Measurements from ENCODE around the gene CCNT1. TPM values are rescaled to one million over a fixed set of nuclear protein-coding genes. Genes with fewer than 3 reads are reported as not detected.

The CCNT1 gene
- total RNA-seq, 1 experiment from 2014 or later = 69.4 TPM

- TF ChIP-seq ZBTB33 (IDR thresholded peaks at IDR 0.05; ENCODE audit: extremely low read depth, insufficient replicate concordance, low read length) (no peak), CTCF (IDR thresholded peaks at IDR 0.05 in 2 of 3, conservative IDR thresholded peaks at IDR 0.05 in 1 of 3; ENCODE audit: borderline replicate concordance in 1 of 3, insufficient read depth in 1 of 3, low read depth in 2 of 3, low read length in 2 of 3) (no peak)
Observed at GRCh38 chr12:48687592-48687991, 28.9 kb downstream of the CCNT1 start (continued).

GRCh38 chr12:48686615-48687334 lies 29.7 kb downstream of the CCNT1 start:
- H3K4me1 ChIP-seq (ENCODE audit: control insufficient read depth in 1 of 2, insufficient read depth in 2 of 2, low read length in 2 of 2) = peaks cover 0 to 6% of the 10 kb centered on the region in 2 experiments; a peak in 1 of 4 replicates
- ATAC-seq (no peak), DNase-seq (ENCODE audit: low read depth, low spot score) (no peak)
- H3K9me3 ChIP-seq (ENCODE audit: control insufficient read depth in 1 of 2, insufficient read depth in 1 of 2, low read depth in 1 of 2, low read length in 2 of 2) = no peaks in the 10 kb centered on the region
- no peak overlapping the region for H3K4me2 ChIP-seq (ENCODE audit: low read length)
- ChIA-PET POLR2A (no interaction called here), RAD21 (ENCODE audit: low non-redundant PET in 1 of 2, low total read pairs in 2 of 2, uncharacterized antibody in 2 of 2, unreplicated experiment in 2 of 2) (interaction anchor here in 1 of 2 experiments (0.6 kb wide), 1 partner anchor 110 kb away, joined by 3 read pairs; no protein-coding TSS in a partner anchor), CTCF (no interaction called here)
- no TSS peak for BruUV-seq (replicated peaks)
- H3K36me3 ChIP-seq (ENCODE audit: control insufficient read depth in 1 of 2, insufficient read depth in 2 of 2, low read length in 2 of 2) = peaks cover 5 to 27% of the 10 kb centered on the region in 2 experiments; a peak in 3 of 4 replicates
- no peaks in the 10 kb centered on the region for H3K27me3 ChIP-seq (ENCODE audit: insufficient read depth, low read length)
- H4K20me1 ChIP-seq (ENCODE audit: insufficient read depth) = no peaks in the 10 kb centered on the region; the same call in 1 of the 2 replicates
- H3K79me2 ChIP-seq (ENCODE audit: insufficient read depth, low read length) = peaks cover 30% of the 10 kb centered on the region
- no peak overlapping the region for H3K27ac ChIP-seq (ENCODE audit: low read depth, low read length)
- intact Hi-C loops (cut with micrococcal nuclease) = no loop called here
- no peak overlapping the region for H3K4me3 ChIP-seq (replicated peaks in 1 of 2; ENCODE audit: low read depth in 1 of 2, low read length in 2 of 2)
- H3K9me2 ChIP-seq (ENCODE audit: insufficient read depth) = no peaks in the 10 kb centered on the region
- H2AFZ ChIP-seq (ENCODE audit: low read depth, low read length, poor library complexity, severe bottlenecking) = no peak overlapping the region
- no peak overlapping the region for H3K9ac ChIP-seq (ENCODE audit: low read length)
- TF ChIP-seq SIN3A (IDR thresholded peaks at IDR 0.05; ENCODE audit: low read depth) (no peak), REST (IDR thresholded peaks at IDR 0.05; ENCODE audit: low read depth) (no peak), ELF1 (IDR thresholded peaks at IDR 0.05; ENCODE audit: borderline replicate concordance, low read depth) (no peak), SRF (IDR thresholded peaks at IDR 0.05; ENCODE audit: low read depth) (no peak), CBX3 (IDR thresholded peaks at IDR 0.05; ENCODE audit: low read depth) (no peak), EZH2 (IDR thresholded peaks at IDR 0.05) (no peak), POLR2A (IDR thresholded peaks at IDR 0.05; ENCODE audit: borderline replicate concordance, extremely low read depth, insufficient read depth, insufficient read length) (no peak), RAD21 (IDR thresholded peaks at IDR 0.05; ENCODE audit: low read depth) (no peak), ZBTB33 (IDR thresholded peaks at IDR 0.05; ENCODE audit: extremely low read depth, insufficient replicate concordance, low read length) (no peak), ZFX (IDR thresholded peaks at IDR 0.05) (no peak), POLR2AphosphoS5 (IDR thresholded peaks at IDR 0.05; ENCODE audit: low read depth, low read length) (no peak), EGR1 (IDR thresholded peaks at IDR 0.05; ENCODE audit: low read depth) (no peak)
